RWPE2 (cell line): ENCODE data around the gene ARHGEF11.
A peak's percentile ranks its signal among the peaks of the same experiment; 100 is the strongest.

Source experiments
- ATAC-seq: fragments of 200-7000 bp; cut with Tn5 transposase; 3 replicates; pipeline ENCODE4 v1.9.1; 2021; ENCODE audit warnings: low read depth
- DNase-seq: peaks from one replicate; pipeline ENCODE4 v3.0.0-alpha.2; 2020; ENCODE audit warnings: low spot score
- H3K27ac ChIP-seq: fragments of 450-650 bp; 2 replicates; pipeline ENCODE4 v1.5.1; 2017; ENCODE audit warnings: mild to moderate bottlenecking; ENCODE audit not compliant: poor library complexity, severe bottlenecking
- H3K27me3 ChIP-seq: fragments of 250-450 bp; sonication (Bioruptor Pico); 2 replicates; pipeline ENCODE4 v1.5.1; 2021; ENCODE audit warnings: mild to moderate bottlenecking, moderate library complexity; ENCODE audit not compliant: insufficient read depth, poor library complexity, severe bottlenecking
- H3K36me3 ChIP-seq: fragments of 250-450 bp; sonication (Bioruptor Pico); 2 replicates; pipeline ENCODE4 v1.5.1; 2020; ENCODE audit warnings: low read depth, mild to moderate bottlenecking, moderate library complexity
- H3K4me1 ChIP-seq: fragments of 250-450 bp; sonication (Bioruptor Pico); 2 replicates; pipeline ENCODE4 v1.5.1; 2021; ENCODE audit warnings: mild to moderate bottlenecking, moderate library complexity; ENCODE audit not compliant: insufficient read depth, poor library complexity, severe bottlenecking
- H3K4me3 ChIP-seq: fragments of 250-450 bp; sonication (Bioruptor Pico); 2 replicates; pipeline ENCODE4 v1.5.1; 2021; ENCODE audit warnings: mild to moderate bottlenecking, moderate library complexity; ENCODE audit not compliant: severe bottlenecking
- H3K9me3 ChIP-seq: fragments of 250-450 bp; sonication (Bioruptor Pico); 2 replicates; pipeline ENCODE4 v1.5.1; 2021; ENCODE audit warnings: mild to moderate bottlenecking, moderate library complexity; ENCODE audit not compliant: severe bottlenecking
- CTCF ChIP-seq: fragments of 450-650 bp; IDR thresholded peaks from one replicate; pipeline ENCODE4 v1.5.1; 2017; ENCODE audit warnings: mild to moderate bottlenecking, moderate library complexity; ENCODE audit not compliant: poor library complexity, severe bottlenecking

Gene ARHGEF11

GRCh38 chr1:157091186-157091585 is 45.6 kb upstream of the ARHGEF11 start:
- no peaks in the 10 kb centered on the region for H3K36me3 ChIP-seq
- no peak overlapping the region for H3K4me3 ChIP-seq
- no peaks in the 10 kb centered on the region for H3K27me3 ChIP-seq
- no peaks in the 10 kb centered on the region for H3K4me1 ChIP-seq
- DNase-seq (no peak), ATAC-seq (no peak)
- H3K9me3 ChIP-seq = no peaks in the 10 kb centered on the region
- no peak for TF ChIP-seq CTCF
- H3K27ac ChIP-seq = no peak overlapping the region

GRCh38 chr1:157090771-157091170 is 45.2 kb upstream of the ARHGEF11 start:
- Histone ChIP-seq H3K4me3 (no peak overlapping the region), H3K36me3 (no peaks in the 10 kb centered on the region), H3K27me3 (no peaks in the 10 kb centered on the region), H3K27ac (no peak overlapping the region), H3K9me3 (no peaks in the 10 kb centered on the region), H3K4me1 (no peaks in the 10 kb centered on the region)
- DNase-seq (no peak), ATAC-seq (no peak)
- TF ChIP-seq CTCF = no peak

DNA sequence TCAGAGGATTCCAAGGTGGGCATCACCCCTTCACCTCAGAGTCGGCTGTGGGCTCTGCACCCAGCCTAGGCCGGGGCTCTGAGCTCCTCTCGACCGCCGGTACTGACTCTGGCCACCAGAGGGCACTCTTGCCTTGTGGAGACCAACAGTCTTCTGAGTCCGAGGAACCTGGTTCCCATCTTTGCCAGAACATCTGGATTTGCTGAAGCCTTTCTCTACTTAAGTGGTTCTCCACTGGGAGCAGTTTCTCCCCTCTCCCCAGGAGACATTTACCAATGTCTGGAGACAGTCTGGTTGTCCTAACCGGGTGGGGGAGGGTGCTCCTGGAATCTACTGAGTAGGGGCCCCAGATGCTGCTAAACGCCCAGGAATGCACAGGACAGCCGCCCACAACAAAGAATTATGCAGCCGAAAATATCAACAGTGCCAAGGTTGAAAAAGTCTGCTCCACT is 44.7 kb upstream of the ARHGEF11 start:
- no peaks in the 10 kb centered on the region for H3K9me3 ChIP-seq
- no peaks in the 10 kb centered on the region for H3K27me3 ChIP-seq
- DNase-seq (no peak), ATAC-seq (peak; percentile 87)
- no peaks in the 10 kb centered on the region for H3K36me3 ChIP-seq
- peak; percentile 92 for TF ChIP-seq CTCF
- H3K27ac ChIP-seq = no peak overlapping the region
- no peaks in the 10 kb centered on the region for H3K4me1 ChIP-seq
- no peak overlapping the region for H3K4me3 ChIP-seq

DNA sequence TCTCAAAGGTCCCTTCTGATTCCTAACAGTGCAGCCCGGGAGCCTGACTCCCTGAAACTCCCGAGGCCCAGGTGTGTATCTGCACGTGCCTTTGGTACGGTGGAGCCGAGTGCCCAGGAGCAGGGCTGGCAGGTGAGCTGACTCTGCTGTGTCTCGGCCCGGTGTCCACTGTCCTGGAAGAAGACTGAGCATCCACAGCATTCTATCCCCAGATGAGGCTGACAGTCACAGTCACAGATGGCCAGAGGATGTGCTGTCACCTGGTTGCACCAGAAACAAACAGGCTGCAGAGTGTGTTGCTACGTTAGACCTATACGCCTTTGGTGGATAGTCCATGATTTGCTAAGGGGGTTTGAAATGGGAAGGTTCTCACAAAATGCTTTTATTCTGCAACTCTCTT is 44.2 kb upstream of the ARHGEF11 start:
- Histone ChIP-seq H3K9me3 (no peaks in the 10 kb centered on the region), H3K36me3 (no peaks in the 10 kb centered on the region), H3K4me3 (no peak overlapping the region), H3K27me3 (no peaks in the 10 kb centered on the region), H3K4me1 (no peaks in the 10 kb centered on the region), H3K27ac (no peak overlapping the region)
- peak; percentile 10; the same call in 1 of the 3 replicates for ATAC-seq
- no peak for DNase-seq
- TF ChIP-seq CTCF = no peak

GRCh38 chr1:157088607-157089006 is 43.1 kb upstream of the ARHGEF11 start:
- Histone ChIP-seq H3K4me3 (no peak overlapping the region), H3K9me3 (no peaks in the 10 kb centered on the region), H3K27ac (no peak overlapping the region), H3K27me3 (no peaks in the 10 kb centered on the region), H3K36me3 (no peaks in the 10 kb centered on the region), H3K4me1 (no peaks in the 10 kb centered on the region)
- DNase-seq = no peak
- TF ChIP-seq CTCF = no peak
- ATAC-seq = 0 out of 3 replicates have a peak, but pooled peaks have one; percentile 26
